HEK293 (cell line): ENCODE results near the gene RNASEH2A.

Source experiments
- HOXA7 ChIP-seq: sonication (generic); formaldehyde crosslinking; IDR thresholded peaks from 2 replicates; pipeline ENCODE4 v1.8.1; 2022; ENCODE audit warnings: missing genetic modification reagents, borderline replicate concordance
- HOXC10 ChIP-seq: sonication (generic); formaldehyde crosslinking; IDR thresholded peaks from 2 replicates; pipeline ENCODE4 v1.8.1; 2023; ENCODE audit warnings: mild to moderate bottlenecking, missing genetic modification reagents
- KLF1 ChIP-seq: fragments of 450-650 bp; formaldehyde crosslinking; IDR thresholded peaks from 2 replicates; pipeline ENCODE4 v1.5.1; 2016; ENCODE audit warnings: missing biosample characterization, missing genetic modification characterization
- KLF9 ChIP-seq: fragments of 450-650 bp; formaldehyde crosslinking; IDR thresholded peaks from 2 replicates; pipeline ENCODE4 v1.5.1; 2016; ENCODE audit warnings: missing biosample characterization, missing genetic modification characterization, low read depth
- MYNN ChIP-seq: fragments of 450-650 bp; formaldehyde crosslinking; IDR thresholded peaks from 2 replicates; pipeline ENCODE4 v1.5.1; 2016; ENCODE audit warnings: missing biosample characterization, missing genetic modification characterization, borderline replicate concordance
- MZF1 ChIP-seq: fragments of 450-650 bp; formaldehyde crosslinking; IDR thresholded peaks from 2 replicates; pipeline ENCODE4 v1.5.1; 2017; ENCODE audit warnings: missing biosample characterization, missing genetic modification characterization, borderline replicate concordance
- SETDB1 ChIP-seq: IDR thresholded peaks from one replicate; pipeline ENCODE4 v1.6.1; 2017; ENCODE audit warnings: mild to moderate bottlenecking, low read length, moderate library complexity, mixed read lengths; ENCODE audit not compliant: insufficient read length
- WT1 ChIP-seq: fragments of 450-650 bp; formaldehyde crosslinking; IDR thresholded peaks from 2 replicates; pipeline ENCODE4 v1.5.1; 2016; ENCODE audit warnings: missing biosample characterization, missing genetic modification characterization
- YY1 ChIP-seq: fragments of 450-650 bp; formaldehyde crosslinking; IDR thresholded peaks from 2 replicates; pipeline ENCODE4 v1.5.1; 2018; ENCODE audit warnings: missing biosample characterization, missing genetic modification characterization
- ZEB2 ChIP-seq: fragments of 450-650 bp; formaldehyde crosslinking; IDR thresholded peaks from 2 replicates; pipeline ENCODE4 v1.5.1; 2016; ENCODE audit warnings: missing biosample characterization, missing genetic modification characterization
- ZFP3 ChIP-seq: fragments of 450-650 bp; formaldehyde crosslinking; IDR thresholded peaks from 2 replicates; pipeline ENCODE4 v1.5.1; 2016; ENCODE audit warnings: low read depth, missing biosample characterization, missing genetic modification characterization
- ZNF10 ChIP-seq: fragments of 450-650 bp; formaldehyde crosslinking; IDR thresholded peaks from 2 replicates; pipeline ENCODE4 v1.5.1; 2017; ENCODE audit warnings: missing biosample characterization, missing genetic modification characterization
- ZNF132 ChIP-seq: fragments of 450-650 bp; formaldehyde crosslinking; IDR thresholded peaks from 2 replicates; pipeline ENCODE4 v1.5.1; 2017; ENCODE audit warnings: missing biosample characterization, missing genetic modification characterization, borderline replicate concordance
- ZNF146 ChIP-seq: fragments of 450-650 bp; formaldehyde crosslinking; IDR thresholded peaks from 2 replicates; pipeline ENCODE4 v1.5.1; 2016; ENCODE audit warnings: missing biosample characterization, missing genetic modification characterization
- ZNF174 ChIP-seq: fragments of 450-650 bp; formaldehyde crosslinking; IDR thresholded peaks from 2 replicates; pipeline ENCODE4 v1.5.0; 2017; ENCODE audit warnings: missing biosample characterization, mild to moderate bottlenecking, missing genetic modification characterization
- ZNF175 ChIP-seq: fragments of 450-650 bp; formaldehyde crosslinking; IDR thresholded peaks from 2 replicates; pipeline ENCODE4 v1.5.1; 2016; ENCODE audit warnings: missing biosample characterization, missing genetic modification characterization
- ZNF184 ChIP-seq: fragments of 450-650 bp; IDR thresholded peaks from 2 replicates; pipeline ENCODE4 v1.5.1; 2018; ENCODE audit warnings: missing biosample characterization, mild to moderate bottlenecking, missing genetic modification characterization
- ZNF202 ChIP-seq: fragments of 450-650 bp; formaldehyde crosslinking; IDR thresholded peaks from 2 replicates; pipeline ENCODE4 v1.5.1; 2016; ENCODE audit warnings: missing biosample characterization, missing genetic modification characterization, borderline replicate concordance
- ZNF23 ChIP-seq: fragments of 450-650 bp; formaldehyde crosslinking; IDR thresholded peaks from 2 replicates; pipeline ENCODE4 v1.5.1; 2016; ENCODE audit warnings: missing biosample characterization, missing genetic modification characterization, borderline replicate concordance
- ZNF266 ChIP-seq: fragments of 450-650 bp; formaldehyde crosslinking; IDR thresholded peaks from 2 replicates; pipeline ENCODE4 v1.5.1; 2016; ENCODE audit warnings: missing biosample characterization, missing genetic modification characterization, low read depth
- ZNF292 ChIP-seq: fragments of 450-650 bp; formaldehyde crosslinking; IDR thresholded peaks from 2 replicates; pipeline ENCODE4 v1.5.1; 2016; ENCODE audit warnings: low read depth, missing biosample characterization, missing genetic modification characterization, borderline replicate concordance
- ZNF302 ChIP-seq: fragments of 450-650 bp; formaldehyde crosslinking; IDR thresholded peaks from 2 replicates; pipeline ENCODE4 v1.5.1; 2016; ENCODE audit warnings: missing biosample characterization, missing genetic modification characterization, low read depth
- ZNF404 ChIP-seq: fragments of 450-650 bp; formaldehyde crosslinking; IDR thresholded peaks from 2 replicates; pipeline ENCODE4 v1.5.1; 2017; ENCODE audit warnings: missing biosample characterization, missing genetic modification characterization
- ZNF473 ChIP-seq: fragments of 450-650 bp; formaldehyde crosslinking; IDR thresholded peaks from 2 replicates; pipeline ENCODE4 v1.5.1; 2017; ENCODE audit warnings: missing biosample characterization, missing genetic modification characterization
- ZNF48 ChIP-seq: fragments of 450-650 bp; formaldehyde crosslinking; IDR thresholded peaks from 2 replicates; pipeline ENCODE4 v1.5.1; 2016; ENCODE audit warnings: missing biosample characterization, missing genetic modification characterization
- ZNF521 ChIP-seq: fragments of 450-650 bp; formaldehyde crosslinking; IDR thresholded peaks from 2 replicates; pipeline ENCODE4 v1.5.1; 2017; ENCODE audit warnings: missing biosample characterization, mild to moderate bottlenecking, missing genetic modification characterization
- ZNF529 ChIP-seq: fragments of 450-650 bp; formaldehyde crosslinking; IDR thresholded peaks from 2 replicates; pipeline ENCODE4 v1.5.1; 2017; ENCODE audit warnings: missing genetic modification characterization, missing biosample characterization; ENCODE audit not compliant: insufficient replicate concordance
- ZNF555 ChIP-seq: fragments of 450-650 bp; formaldehyde crosslinking; conservative IDR thresholded peaks from 2 replicates; pipeline ENCODE4 v1.5.1; 2017; ENCODE audit warnings: missing biosample characterization, mild to moderate bottlenecking, missing genetic modification characterization, inconsistent platforms
- ZNF561 ChIP-seq: fragments of 450-650 bp; IDR thresholded peaks from 2 replicates; pipeline ENCODE4 v1.5.1; 2018; ENCODE audit warnings: missing biosample characterization, missing genetic modification characterization, borderline replicate concordance
- ZNF629 ChIP-seq: fragments of 450-650 bp; formaldehyde crosslinking; IDR thresholded peaks from 2 replicates; pipeline ENCODE4 v1.5.1; 2017; ENCODE audit warnings: missing biosample characterization, missing genetic modification characterization
- ZSCAN30 ChIP-seq: fragments of 450-650 bp; IDR thresholded peaks from 2 replicates; pipeline ENCODE4 v1.5.1; 2018; ENCODE audit warnings: missing biosample characterization, mild to moderate bottlenecking, missing genetic modification characterization, moderate library complexity
- ZXDB ChIP-seq: fragments of 450-650 bp; formaldehyde crosslinking; IDR thresholded peaks from 2 replicates; pipeline ENCODE4 v1.5.1; 2016; ENCODE audit warnings: missing biosample characterization, missing genetic modification characterization
- TF ChIP-seq, protein P1 (sequence below): fragments of 450-650 bp; formaldehyde crosslinking; IDR thresholded peaks from 2 replicates; pipeline ENCODE4 v1.5.1; 2016; ENCODE audit warnings: missing biosample characterization, missing genetic modification characterization
- TF ChIP-seq, protein P2 (sequence below): fragments of 450-650 bp; formaldehyde crosslinking; IDR thresholded peaks from 2 replicates; pipeline ENCODE4 v1.5.1; 2017; ENCODE audit warnings: missing biosample characterization, missing genetic modification characterization
- TF ChIP-seq, protein P3 (sequence below): fragments of 450-650 bp; formaldehyde crosslinking; IDR thresholded peaks from 2 replicates; pipeline ENCODE4 v1.5.1; 2016; ENCODE audit warnings: missing biosample characterization, missing genetic modification characterization
- TF ChIP-seq, protein P4 (sequence below): fragments of 450-650 bp; formaldehyde crosslinking; IDR thresholded peaks from 2 replicates; pipeline ENCODE4 v1.5.1; 2016; ENCODE audit warnings: missing biosample characterization, missing genetic modification characterization

The RNASEH2A gene

DNA sequence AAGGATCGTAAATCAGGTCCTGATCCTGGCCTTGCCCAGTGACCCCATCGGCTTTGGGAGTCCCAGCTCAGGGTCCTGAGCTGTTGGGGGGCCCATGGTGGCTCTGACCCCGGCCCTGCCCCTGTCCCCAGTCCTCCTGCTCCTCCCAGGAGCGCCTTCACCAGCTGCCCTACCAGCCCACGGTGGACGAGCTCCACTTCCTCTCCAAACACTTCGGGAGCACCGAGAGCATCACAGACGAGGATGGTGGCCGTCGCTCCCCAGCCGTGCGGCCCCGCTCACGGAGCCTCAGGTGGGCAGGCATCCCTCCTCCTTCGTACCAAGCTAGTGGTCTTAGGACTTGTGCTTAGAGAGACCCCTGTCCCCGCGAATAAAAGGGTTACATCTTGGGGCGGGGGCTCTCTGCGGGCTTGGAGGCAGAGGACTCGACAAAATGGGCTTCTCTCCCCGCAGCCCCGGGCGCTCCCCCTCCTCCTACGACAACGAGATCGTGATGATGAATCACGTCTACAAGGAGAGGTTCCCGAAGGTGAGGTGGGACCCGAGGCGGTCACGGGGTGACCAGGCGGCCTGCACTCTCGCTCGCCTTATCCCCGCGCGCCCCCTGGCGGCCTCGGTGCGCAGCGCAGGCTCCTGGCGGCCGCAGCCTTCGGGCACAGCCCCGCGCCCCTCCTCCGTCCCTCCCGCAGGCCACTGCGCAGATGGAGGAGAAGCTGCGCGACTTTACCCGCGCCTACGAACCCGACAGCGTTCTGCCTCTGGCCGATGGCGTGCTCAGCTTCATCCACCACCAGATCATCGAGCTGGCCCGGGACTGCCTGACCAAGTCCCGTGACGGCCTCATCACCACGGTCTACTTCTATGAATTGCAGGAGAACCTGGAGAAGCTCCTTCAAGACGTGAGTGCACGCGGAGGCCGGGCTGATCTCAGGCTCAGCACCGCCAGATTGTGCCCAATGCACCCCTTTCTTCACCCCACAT, 41.1 kb downstream of the RNASEH2A start (continued):
- TF ChIP-seq, protein P1, sequence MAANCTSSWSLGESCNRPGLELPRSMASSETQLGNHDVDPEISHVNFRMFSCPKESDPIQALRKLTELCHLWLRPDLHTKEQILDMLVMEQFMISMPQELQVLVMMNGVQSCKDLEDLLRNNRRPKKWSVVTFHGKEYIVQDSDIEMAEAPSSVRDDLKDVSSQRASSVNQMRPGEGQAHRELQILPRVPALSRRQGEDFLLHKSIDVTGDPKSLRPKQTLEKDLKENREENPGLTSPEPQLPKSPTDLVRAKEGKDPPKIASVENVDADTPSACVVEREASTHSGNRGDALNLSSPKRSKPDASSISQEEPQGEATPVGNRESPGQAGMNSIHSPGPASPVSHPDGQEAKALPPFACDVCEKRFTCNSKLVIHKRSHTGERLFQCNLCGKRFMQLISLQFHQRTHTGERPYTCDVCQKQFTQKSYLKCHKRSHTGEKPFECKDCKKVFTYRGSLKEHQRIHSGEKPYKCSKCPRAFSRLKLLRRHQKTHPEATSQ (tag by site-specific recombination) = no peak
- TF ChIP-seq ZNF529 (tag by site-specific recombination) (no peak), MYNN (tag by site-specific recombination) (no peak), ZNF146 (tag by site-specific recombination) (no peak), ZNF521 (tag by site-specific recombination) (no peak), ZFP3 (tag by site-specific recombination) (no peak), ZEB2 (peak; percentile 82), SETDB1 (no peak), ZNF302 (tag by site-specific recombination) (no peak), MZF1 (no peak), ZNF184 (tag by site-specific recombination) (peak; percentile 53; the same call in 1 of the 2 replicates), KLF9 (tag by site-specific recombination) (peak; percentile 42; the same call in 1 of the 2 replicates), ZNF48 (tag by site-specific recombination) (no peak), ZNF561 (tag by site-specific recombination) (peak; percentile 63; the same call in 1 of the 2 replicates), HOXA7 (CRISPR knock-in tag) (no peak), ZNF292 (tag by site-specific recombination) (no peak), ZNF404 (tag by site-specific recombination) (no peak), ZNF266 (tag by site-specific recombination) (no peak), KLF1 (tag by site-specific recombination) (no peak), ZSCAN30 (tag by site-specific recombination) (no peak; the same call in 1 of the 2 replicates), ZXDB (tag by site-specific recombination) (no peak), HOXC10 (no peak), ZNF132 (tag by site-specific recombination) (no peak), ZNF473 (tag by site-specific recombination) (no peak), ZNF174 (no peak), YY1 (tag by site-specific recombination) (no peak), ZNF202 (tag by site-specific recombination) (no peak), ZNF629 (peak; percentile 58; the same call in 1 of the 2 replicates), ZNF23 (no peak), ZNF175 (tag by site-specific recombination) (no peak), ZNF10 (tag by site-specific recombination) (no peak; the same call in 1 of the 2 replicates), WT1 (tag by site-specific recombination) (no peak), ZNF555 (tag by site-specific recombination) (no peak)
- TF ChIP-seq, protein P2, sequence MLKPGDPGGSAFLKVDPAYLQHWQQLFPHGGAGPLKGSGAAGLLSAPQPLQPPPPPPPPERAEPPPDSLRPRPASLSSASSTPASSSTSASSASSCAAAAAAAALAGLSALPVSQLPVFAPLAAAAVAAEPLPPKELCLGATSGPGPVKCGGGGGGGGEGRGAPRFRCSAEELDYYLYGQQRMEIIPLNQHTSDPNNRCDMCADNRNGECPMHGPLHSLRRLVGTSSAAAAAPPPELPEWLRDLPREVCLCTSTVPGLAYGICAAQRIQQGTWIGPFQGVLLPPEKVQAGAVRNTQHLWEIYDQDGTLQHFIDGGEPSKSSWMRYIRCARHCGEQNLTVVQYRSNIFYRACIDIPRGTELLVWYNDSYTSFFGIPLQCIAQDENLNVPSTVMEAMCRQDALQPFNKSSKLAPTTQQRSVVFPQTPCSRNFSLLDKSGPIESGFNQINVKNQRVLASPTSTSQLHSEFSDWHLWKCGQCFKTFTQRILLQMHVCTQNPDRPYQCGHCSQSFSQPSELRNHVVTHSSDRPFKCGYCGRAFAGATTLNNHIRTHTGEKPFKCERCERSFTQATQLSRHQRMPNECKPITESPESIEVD = no peak
- TF ChIP-seq, protein P3, sequence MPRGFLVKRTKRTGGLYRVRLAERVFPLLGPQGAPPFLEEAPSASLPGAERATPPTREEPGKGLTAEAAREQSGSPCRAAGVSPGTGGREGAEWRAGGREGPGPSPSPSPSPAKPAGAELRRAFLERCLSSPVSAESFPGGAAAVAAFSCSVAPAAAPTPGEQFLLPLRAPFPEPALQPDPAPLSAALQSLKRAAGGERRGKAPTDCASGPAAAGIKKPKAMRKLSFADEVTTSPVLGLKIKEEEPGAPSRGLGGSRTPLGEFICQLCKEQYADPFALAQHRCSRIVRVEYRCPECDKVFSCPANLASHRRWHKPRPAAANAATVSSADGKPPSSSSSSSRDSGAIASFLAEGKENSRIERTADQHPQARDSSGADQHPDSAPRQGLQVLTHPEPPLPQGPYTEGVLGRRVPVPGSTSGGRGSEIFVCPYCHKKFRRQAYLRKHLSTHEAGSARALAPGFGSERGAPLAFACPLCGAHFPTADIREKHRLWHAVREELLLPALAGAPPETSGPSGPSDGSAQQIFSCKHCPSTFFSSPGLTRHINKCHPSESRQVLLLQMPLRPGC (tag by site-specific recombination) = no peak
- TF ChIP-seq, protein P4, sequence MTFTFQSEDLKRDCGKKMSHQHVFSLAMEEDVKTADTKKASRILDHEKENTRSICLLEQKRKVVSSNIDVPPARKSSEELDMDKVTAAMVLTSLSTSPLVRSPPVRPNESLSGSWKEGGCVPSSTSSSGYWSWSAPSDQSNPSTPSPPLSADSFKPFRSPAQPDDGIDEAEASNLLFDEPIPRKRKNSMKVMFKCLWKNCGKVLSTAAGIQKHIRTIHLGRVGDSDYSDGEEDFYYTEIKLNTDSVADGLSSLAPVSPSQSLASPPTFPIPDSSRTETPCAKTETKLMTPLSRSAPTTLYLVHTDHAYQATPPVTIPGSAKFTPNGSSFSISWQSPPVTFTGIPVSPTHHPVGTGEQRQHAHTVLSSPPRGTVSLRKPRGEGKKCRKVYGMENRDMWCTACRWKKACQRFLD (tag by site-specific recombination) = no peak
